ENCODE results near the gene COMMD7.
A peak's percentile ranks its signal among the peaks of the same experiment; 100 is the strongest.

COMMD7 gene

DNA sequence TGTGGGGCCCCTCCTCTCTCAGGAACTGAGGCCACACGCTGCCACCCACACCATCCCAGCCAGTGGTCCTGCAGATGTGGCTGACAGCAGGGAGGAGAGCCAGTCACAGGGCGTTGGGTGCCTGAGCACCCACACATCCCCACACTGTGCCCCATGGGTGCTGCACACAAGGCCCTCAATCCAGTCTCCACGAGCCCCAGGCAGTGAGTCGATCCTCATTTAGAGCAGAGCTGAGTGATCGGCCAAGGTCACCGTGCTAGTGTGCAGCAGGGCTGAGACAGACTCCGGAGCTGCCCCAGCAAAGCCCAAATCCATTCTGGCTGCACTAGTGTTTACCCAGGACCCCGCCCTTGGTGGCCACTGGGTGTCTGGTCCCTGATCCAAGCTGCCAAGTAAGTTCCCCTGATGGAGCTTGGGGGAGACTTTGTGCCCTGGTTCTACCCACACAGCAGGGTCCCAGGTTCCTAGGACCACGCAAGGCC, 78.5 kb downstream of the COMMD7 start:
- Histone ChIP-seq H3K4me1 (no peaks in the 10 kb centered on the region), H3K36me3 (no peaks in the 10 kb centered on the region), H3K27me3 (no peaks in the 10 kb centered on the region), H3K9me3 (no peaks in the 10 kb centered on the region), H3K4me3 (ENCODE audit: low read depth, low read length) (no peak overlapping the region)
- TF ChIP-seq CTCF (IDR thresholded peaks at IDR 0.05; ENCODE audit: low read depth, low read length): no peak
- DNase-seq: no peak

DNA sequence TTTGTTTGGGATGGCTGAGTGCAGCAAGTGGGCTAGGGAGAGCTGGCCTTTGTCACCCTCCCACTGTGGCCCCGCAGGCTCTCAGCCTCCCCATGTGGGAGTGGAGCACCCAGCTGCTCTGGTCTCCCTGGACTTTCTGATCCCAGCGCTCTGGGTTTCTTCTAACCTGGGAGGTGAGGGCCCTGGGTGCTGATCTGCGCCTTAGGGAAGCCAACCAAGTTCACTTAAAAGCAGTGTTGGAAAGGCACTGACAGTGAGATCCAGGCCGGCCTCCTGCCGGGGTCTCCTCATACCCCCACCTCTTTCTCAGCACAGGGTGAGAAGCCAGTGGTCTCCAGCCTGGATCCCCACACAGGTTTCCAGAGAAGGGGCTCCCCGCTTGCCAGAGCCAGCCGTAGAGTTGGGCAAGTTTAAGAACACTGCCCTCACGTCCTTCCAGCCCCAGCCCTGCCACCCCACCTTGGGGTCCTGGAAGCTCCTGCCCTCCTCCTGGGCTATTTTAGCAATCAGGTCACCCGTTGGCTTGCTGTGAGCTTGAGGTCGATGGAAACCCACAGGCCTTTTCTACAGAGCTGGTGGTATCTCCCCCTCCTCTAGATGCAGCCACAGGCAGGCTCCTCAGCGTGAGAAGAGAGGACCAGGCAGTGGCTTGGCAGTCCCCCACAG, 79.1 kb downstream of the COMMD7 start:
- no peak for TF ChIP-seq CTCF (IDR thresholded peaks at IDR 0.05; ENCODE audit: low read depth, low read length)
- Histone ChIP-seq H3K4me3 (ENCODE audit: low read depth, low read length) (no peak overlapping the region), H3K4me1 (no peaks in the 10 kb centered on the region), H3K36me3 (no peaks in the 10 kb centered on the region), H3K9me3 (no peaks in the 10 kb centered on the region), H3K27me3 (no peaks in the 10 kb centered on the region)
- DNase-seq: no peak

GRCh38 chr20:32663335-32664011, 79.8 kb downstream of the COMMD7 start:
- Histone ChIP-seq H3K36me3 (no peaks in the 10 kb centered on the region), H3K9me3 (no peaks in the 10 kb centered on the region), H3K4me3 (ENCODE audit: low read depth, low read length) (no peak overlapping the region), H3K27me3 (no peaks in the 10 kb centered on the region), H3K4me1 (no peaks in the 10 kb centered on the region)
- TF ChIP-seq CTCF (IDR thresholded peaks at IDR 0.05; ENCODE audit: low read depth, low read length): no peak
- no peak for DNase-seq

DNA sequence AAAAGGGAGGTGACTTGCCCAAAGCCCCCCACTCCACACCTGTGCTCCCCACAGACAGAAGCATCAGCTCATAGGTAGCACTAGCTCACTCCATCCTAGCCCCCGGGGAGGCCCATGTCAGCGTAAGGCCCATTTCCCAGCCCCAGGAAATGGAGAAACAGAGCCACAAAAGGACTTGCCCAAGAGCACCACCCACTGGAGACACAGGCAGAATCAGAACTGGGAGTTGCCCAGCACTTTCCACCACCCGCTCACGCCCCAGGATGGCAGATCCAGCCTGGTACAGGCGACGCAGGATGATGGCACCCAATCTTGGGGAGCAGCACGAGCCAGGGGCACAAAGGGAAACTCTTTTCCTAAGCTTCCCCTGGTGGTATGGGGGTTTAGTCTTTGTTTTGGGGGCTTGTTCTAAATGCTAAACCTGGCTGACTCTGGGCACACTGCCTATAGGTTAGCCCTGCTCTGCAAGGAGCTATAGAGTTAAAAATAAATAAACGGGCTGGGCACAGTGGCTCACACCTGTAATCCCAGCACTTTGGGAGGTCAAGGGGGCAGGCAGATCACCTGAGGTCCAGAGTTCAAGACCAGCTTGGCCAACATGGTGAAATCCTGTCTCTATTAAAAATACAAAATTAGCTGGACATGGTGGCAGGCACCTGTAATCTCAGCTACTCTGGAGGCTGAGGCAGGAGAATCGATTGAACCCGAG, 81.3 kb downstream of the COMMD7 start:
- Histone ChIP-seq H3K4me1 (no peaks in the 10 kb centered on the region), H3K27me3 (no peaks in the 10 kb centered on the region), H3K9me3 (no peaks in the 10 kb centered on the region), H3K36me3 (no peaks in the 10 kb centered on the region), H3K4me3 (ENCODE audit: low read depth, low read length) (no peak overlapping the region)
- TF ChIP-seq CTCF (IDR thresholded peaks at IDR 0.05; ENCODE audit: low read depth, low read length): peak; percentile 38
- DNase-seq: no peak

DNA sequence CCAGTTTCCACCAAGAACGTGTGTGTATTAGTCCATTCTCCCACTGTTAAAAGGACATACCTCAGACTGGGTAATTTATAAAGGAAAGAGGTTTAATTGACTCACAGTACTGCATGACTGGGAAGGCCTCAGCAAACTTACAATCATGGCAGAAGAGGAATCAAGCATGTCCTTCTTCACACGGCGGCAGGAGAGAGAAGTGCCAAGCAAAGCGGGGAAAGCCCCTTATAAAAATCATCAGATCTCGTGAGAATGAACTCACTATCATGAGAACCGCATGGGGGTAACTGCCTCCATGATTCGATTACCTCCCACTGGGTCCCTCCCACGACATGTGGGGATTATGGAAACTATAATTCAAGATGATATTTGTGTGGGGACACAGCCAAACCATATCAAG, 82.6 kb downstream of the COMMD7 start:
- no peaks in the 10 kb centered on the region for H3K27me3 ChIP-seq
- TF ChIP-seq CTCF (IDR thresholded peaks at IDR 0.05; ENCODE audit: low read depth, low read length): no peak
- DNase-seq: no peak
- H3K9me3 ChIP-seq: no peaks in the 10 kb centered on the region
- no peaks in the 10 kb centered on the region for H3K4me1 ChIP-seq
- no peaks in the 10 kb centered on the region for H3K36me3 ChIP-seq
- H3K4me3 ChIP-seq (ENCODE audit: low read depth, low read length): no peak overlapping the region
